Right cardiac atrium (tissue), 5 donors: ENCODE results near the gene TEX38. TPM values are rescaled to one million over a fixed set of nuclear protein-coding genes. Genes with fewer than 3 reads are reported as not detected.

ENCODE experiments used
- ATAC-seq, 2 donors: fragments of 200-7000 bp; cut with Tn5 transposase; one replicate each; pipeline versions ENCODE4 v1.8.0 to v1.9.1; 2020; ENCODE audit warnings: moderate library complexity in 2 of 2, mild to moderate bottlenecking in 1 of 2
- DNase-seq, 3 donors: peaks; one replicate each; pipeline ENCODE4 v3.0.0-alpha.2; 2020
- H3K27ac ChIP-seq: one replicate; pipeline ENCODE4 v1.5.1; 2013; ENCODE audit warnings: mild to moderate bottlenecking, low read length, control low read depth, moderate library complexity
- H3K27me3 ChIP-seq: one replicate; pipeline ENCODE4 v1.6.1; 2013; ENCODE audit not compliant: control insufficient read depth, insufficient read depth
- H3K4me1 ChIP-seq: one replicate; pipeline ENCODE4 v1.6.1; 2013; ENCODE audit warnings: low read length; ENCODE audit not compliant: control insufficient read depth, insufficient read depth
- H3K4me3 ChIP-seq: one replicate; pipeline ENCODE4 v1.5.1; 2013; ENCODE audit warnings: low read length, control low read depth
- H3K9me3 ChIP-seq: one replicate; pipeline ENCODE4 v1.6.1; 2013; ENCODE audit warnings: low read length; ENCODE audit not compliant: control insufficient read depth
- WGBS: extraction: QIAGEN DNeasy Blood & Tissue Kit; methylation state at CpG from one replicate; pipeline ENCODE4 v1.1.7; 2013; 5-methylcytosine and 5-hydroxymethylcytosine counted together
- intact Hi-C, 4 donors: fragments of 100-400 bp; cut with DNase I; formaldehyde crosslinking; loops; one replicate each; pipeline versions ENCODE4 v1.11.0 to v1.14.0; 2022 to 2023
- long read RNA-seq, 4 donors: library from polyadenylated mRNA; unstranded; transcript quantifications; one replicate each; pipeline ENCODE4 v2.0.0, GENCODE V29; 2020 to 2021
- polyA plus RNA-seq: library from polyadenylated mRNA; stranded (reverse); fragments of 200-250 nt; gene quantifications from one replicate; pipeline ENCODE4 v1.2.3, GENCODE V29; 2013
- total RNA-seq, 4 donors: library from RNA; stranded (reverse); fragmentation: NEBNext Ultra II Directional; extraction: Animal tissue kit (Norgen Biotek cat#: 25700); gene quantifications; one replicate each; pipeline ENCODE4 v1.2.1, GENCODE V29; 2021
- donor health status: healthy with polysubstance abuse.
- donor health status: DM: no; HTN: yes; CAD: no.
- donor health status: DM: no; HTN: no; CAD: no.
- donor health status: DM: no; HTN: yes; CAD: no; lungs with severe emphysema.
- donor health status: DM: yes; HTN: yes; CAD: no.

TEX38 gene
- not detected for total RNA-seq
- polyA plus RNA-seq = 0.14 TPM
- long read RNA-seq, donor 1 = 0 reads
- long read RNA-seq, donor 2 = 0 reads
- long read RNA-seq, donor 3 = 0 reads
- long read RNA-seq, donor 4 = 0 reads

DNA sequence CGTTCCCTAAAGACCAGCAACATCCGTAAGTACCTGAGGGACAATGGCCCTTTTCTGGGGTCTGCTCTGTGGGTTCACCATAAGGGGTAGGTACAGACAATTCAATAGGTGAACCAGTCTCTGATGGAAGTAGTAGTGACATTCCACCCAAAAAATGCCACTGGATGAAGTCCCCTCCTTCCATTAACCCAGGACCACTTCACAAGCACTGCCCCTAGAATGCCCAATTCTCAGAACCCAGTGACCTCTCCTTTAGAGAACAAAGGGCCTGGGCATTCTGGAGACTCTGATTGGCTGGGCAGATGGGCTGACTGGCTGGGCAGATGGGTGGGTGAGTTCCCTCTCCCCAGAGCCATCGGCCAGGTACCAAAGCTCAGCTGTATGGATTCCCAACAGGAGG, at the start of gene TEX38:
TEX38 (plus strand) TSS at position 301 of the 400 bp plus-strand sequence; CDS start at position 382, 81 bp downstream.
- Histone ChIP-seq H3K4me3 (no peak within 1 kb of the TSS), H3K27ac (no peak within 1 kb of the TSS), H3K9me3 (no peaks in the 10 kb centered on the region), H3K27me3 (no peaks in the 10 kb centered on the region), H3K4me1 (no peaks in the 10 kb centered on the region)
- intact Hi-C loops = no loop called here
- DNase-seq = no peak
- WGBS = 92% methylated on average over 3 of the region's 3 CpGs
- no peak for ATAC-seq

DNA sequence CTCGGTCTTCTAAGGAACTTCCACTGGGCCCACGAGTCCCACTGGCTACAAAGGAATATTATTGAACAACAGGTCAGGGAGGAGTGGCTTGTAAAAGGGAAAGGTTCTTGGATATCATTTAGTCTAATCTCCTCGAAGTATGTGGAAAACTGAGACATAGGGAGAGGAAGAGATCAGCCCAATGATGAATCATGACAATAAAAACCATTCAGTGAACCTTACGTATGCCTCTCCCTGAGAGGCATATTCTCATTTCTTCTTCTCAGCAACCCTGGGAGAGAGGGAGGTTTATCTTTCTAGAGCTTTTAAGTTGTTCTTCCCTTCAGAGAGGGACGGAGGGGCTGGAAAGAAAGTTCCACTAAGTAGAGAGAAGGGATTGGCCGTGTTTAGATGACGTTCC, 49.7 kb upstream of the TEX38 start:
- DNase-seq (no peak), ATAC-seq (no peak)
- 62% methylated on average over 7 of the region's 7 CpGs for WGBS
- intact Hi-C loops = loop anchor here in 2 of 4 donors (5.0 to 10.0 kb wide), 2 partner anchors 100 to 103 kb away; no protein-coding TSS in a partner anchor
- Histone ChIP-seq H3K27me3 (no peaks in the 10 kb centered on the region), H3K4me3 (no peak overlapping the region), H3K27ac (no peak overlapping the region), H3K4me1 (peaks cover 10% of the 10 kb centered on the region), H3K9me3 (no peaks in the 10 kb centered on the region)

DNA sequence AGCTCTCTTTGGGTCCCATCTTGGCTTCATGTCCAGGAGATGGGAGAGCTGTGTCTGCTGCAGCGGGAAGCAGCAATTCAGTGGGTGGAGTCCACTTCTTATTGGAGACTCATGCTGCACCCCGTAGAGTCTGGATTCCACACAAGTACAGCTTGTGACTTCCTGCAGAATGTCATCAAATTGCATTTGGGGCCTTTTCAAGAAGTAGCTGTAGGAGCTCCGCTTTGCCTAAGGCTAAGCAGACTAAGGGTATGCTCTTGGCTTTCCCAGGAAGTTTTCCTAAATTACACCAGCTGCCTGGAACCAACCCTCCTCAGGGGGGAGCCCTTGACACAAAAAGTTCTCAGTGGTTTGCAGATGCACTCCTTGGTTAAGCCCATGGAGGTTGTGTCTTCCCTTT, 49.3 kb upstream of the TEX38 start:
- no peak overlapping the region for H3K4me3 ChIP-seq
- H3K27ac ChIP-seq = no peak overlapping the region
- no peak for ATAC-seq
- DNase-seq = peak in 1 of 3 donors; percentile 35
- H3K27me3 ChIP-seq = no peaks in the 10 kb centered on the region
- WGBS = 43% methylated on average over 3 of the region's 3 CpGs
- peaks cover 10% of the 10 kb centered on the region for H3K4me1 ChIP-seq
- H3K9me3 ChIP-seq = no peaks in the 10 kb centered on the region
- intact Hi-C loops = loop anchor here in 2 of 4 donors (5.0 to 10.0 kb wide), 2 partner anchors 100 to 102 kb away; no protein-coding TSS in a partner anchor

DNA sequence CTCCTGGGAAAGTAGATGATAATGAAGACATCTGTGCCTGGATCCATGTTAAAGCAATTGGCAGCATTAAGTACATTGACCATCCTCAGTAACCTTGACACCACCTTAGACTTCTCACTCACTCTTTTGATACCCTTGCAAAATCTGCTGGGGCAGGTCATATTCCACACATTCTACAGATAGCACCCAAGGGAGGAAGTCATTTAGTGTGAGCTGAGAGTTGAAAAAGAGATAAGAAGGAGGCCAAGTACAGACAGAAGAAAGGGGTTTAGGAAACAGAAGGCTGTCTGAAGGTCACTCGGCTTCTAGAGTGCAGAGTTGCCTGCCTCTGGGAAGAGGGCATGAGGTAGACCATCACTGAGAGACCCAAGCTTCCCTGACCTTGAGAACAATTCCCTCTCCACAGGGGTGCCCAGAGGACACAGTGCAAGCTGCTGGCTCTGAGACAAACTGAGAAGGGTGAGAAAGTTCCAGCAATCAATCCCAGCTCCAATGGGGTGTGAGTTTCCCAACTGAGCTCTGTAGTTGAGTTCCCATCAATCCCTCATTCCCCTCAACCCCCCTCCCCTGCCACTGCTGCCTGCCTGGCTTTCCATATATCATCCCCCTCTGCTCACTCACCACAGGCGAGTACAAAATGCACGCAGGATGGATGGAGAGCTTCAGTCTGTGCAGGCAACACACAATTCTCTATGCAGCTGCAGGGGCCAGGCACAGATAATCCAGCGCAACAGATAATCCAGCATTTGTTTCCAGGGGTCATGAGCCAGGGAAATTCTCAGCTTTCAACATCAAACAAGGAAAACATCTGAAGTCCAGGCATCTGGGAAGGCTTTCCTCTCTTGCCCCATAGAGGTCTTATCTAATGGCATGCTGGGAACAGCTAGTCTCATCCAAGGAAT, 47.7 kb upstream of the TEX38 start:
- peaks cover 10% of the 10 kb centered on the region for H3K4me1 ChIP-seq

DNA sequence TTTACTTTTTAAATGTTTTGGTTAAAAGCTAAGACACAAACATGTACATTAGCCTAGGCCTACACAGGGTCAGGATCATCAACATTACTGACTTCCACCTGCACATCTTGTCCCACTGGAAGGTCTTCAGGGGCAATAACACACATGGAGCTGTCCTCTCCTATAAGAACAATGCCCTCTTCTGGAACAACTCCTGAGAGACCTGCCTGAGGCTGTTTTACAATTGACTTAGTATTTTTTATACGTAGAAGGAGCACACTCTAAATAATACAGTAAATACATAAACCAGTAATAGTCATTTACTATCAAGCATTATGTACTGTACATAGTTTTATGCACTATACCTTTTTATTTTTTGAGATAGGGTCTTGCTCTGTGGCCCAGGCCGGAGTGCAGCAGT, 40.9 kb upstream of the TEX38 start:
- DNase-seq = no peak
- Histone ChIP-seq H3K9me3 (no peaks in the 10 kb centered on the region), H3K27me3 (no peaks in the 10 kb centered on the region), H3K27ac (no peak overlapping the region), H3K4me1 (no peaks in the 10 kb centered on the region), H3K4me3 (no peak overlapping the region)
- 83% methylated on average over 2 of the region's 2 CpGs for WGBS
- intact Hi-C loops = no loop called here
- no peak for ATAC-seq

More for the DNA sequence above, 47.7 kb upstream of the TEX38 start:
- no peaks in the 10 kb centered on the region for H3K9me3 ChIP-seq
- ATAC-seq (peak; percentile 53 to 61), DNase-seq (no peak)
- intact Hi-C loops = loop anchor here in 2 of 4 donors (5.0 to 10.0 kb wide), 2 partner anchors 98 to 101 kb away; no protein-coding TSS in a partner anchor
- no peaks in the 10 kb centered on the region for H3K27me3 ChIP-seq
- H3K27ac ChIP-seq = peak overlapping the region; percentile 76
- 40% methylated on average over 4 of the region's 4 CpGs for WGBS
- H3K4me3 ChIP-seq = no peak overlapping the region

DNA sequence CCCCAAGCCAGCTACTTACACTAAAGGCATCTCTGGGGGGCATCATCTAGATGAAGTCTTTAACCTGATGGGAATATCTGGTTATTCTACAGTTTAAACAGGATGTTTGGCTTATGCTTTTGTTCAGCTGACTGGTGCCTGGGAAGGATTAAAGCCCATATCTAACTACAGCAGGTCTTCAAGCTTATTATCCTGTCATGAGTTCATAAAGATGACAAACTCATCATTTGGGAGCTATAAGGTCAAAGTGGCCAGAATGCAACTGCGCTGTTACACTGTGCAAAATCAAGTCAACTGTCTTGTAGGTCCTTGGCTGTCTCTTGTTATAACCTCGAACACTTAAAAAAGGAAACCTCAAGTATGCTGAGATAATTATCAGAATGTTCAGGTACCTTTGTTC, 36.4 kb upstream of the TEX38 start:
- ATAC-seq = no peak
- H3K4me1 ChIP-seq = peaks cover 4% of the 10 kb centered on the region
- H3K27ac ChIP-seq = no peak overlapping the region
- H3K9me3 ChIP-seq = no peaks in the 10 kb centered on the region
- H3K4me3 ChIP-seq = no peak overlapping the region
- intact Hi-C loops = no loop called here
- 96% methylated on average over 2 of the region's 2 CpGs for WGBS
- H3K27me3 ChIP-seq = no peaks in the 10 kb centered on the region
- DNase-seq = no peak

DNA sequence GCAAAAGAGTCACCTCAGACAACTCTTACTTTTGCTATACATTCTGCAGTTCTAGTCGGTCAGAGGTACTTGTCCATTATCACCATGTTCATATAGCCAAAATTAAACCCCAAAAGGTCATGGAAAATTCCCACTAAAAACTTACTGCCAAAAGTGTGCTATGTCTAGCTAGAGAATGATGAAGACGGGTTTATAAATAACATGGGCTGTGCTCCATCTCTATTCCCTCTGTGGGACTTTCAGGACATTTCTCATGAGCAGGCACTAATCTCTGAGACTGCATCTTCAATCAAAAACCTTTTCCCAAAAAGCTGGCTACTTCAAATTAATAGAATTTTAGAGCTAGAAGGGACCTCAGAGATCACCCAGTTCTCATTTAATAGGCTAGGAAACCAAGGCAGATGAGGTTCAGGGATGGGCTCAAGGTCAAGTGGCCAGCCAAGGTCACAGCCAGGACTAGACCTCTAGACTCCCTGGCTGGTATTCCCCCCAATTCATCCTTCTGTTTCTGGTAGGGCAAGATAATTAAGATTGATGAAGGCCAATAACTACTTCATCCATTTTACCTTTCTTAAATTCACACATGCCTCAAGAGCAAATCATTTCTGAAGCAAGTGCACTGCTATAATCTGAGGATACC, 34.1 kb upstream of the TEX38 start:
- H3K9me3 ChIP-seq = no peaks in the 10 kb centered on the region
- H3K4me3 ChIP-seq = no peak overlapping the region
- DNase-seq (no peak), ATAC-seq (peak; percentile 67 to 72)
- 18% methylated on average over 2 of the region's 2 CpGs for WGBS
- H3K27ac ChIP-seq = peak overlapping the region; percentile 97
- H3K27me3 ChIP-seq = no peaks in the 10 kb centered on the region
- intact Hi-C loops = no loop called here
- H3K4me1 ChIP-seq = peaks cover 5% of the 10 kb centered on the region

DNA sequence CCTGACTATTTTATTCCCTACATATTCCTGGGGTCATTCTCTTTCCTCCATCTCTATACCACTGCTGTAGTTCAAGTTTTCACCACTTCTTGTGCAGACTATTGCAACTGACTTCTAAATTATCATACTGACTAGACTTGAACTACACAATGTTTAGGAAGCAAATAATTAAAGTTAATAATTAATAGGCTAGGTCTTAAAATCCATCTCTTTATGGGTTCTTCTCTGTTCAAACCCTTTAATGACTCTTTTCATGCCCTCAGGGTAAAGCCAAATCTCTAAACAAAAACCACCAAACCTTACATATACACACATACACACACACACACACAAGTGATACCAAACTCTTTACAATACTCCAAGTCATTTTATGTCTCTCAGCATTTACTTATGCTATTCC, 32.7 kb upstream of the TEX38 start:
- DNase-seq = no peak
- Histone ChIP-seq H3K9me3 (no peaks in the 10 kb centered on the region), H3K4me3 (no peak overlapping the region), H3K27ac (no peak overlapping the region), H3K4me1 (peaks cover 7% of the 10 kb centered on the region), H3K27me3 (no peaks in the 10 kb centered on the region)
- no peak for ATAC-seq
- intact Hi-C loops = no loop called here

DNA sequence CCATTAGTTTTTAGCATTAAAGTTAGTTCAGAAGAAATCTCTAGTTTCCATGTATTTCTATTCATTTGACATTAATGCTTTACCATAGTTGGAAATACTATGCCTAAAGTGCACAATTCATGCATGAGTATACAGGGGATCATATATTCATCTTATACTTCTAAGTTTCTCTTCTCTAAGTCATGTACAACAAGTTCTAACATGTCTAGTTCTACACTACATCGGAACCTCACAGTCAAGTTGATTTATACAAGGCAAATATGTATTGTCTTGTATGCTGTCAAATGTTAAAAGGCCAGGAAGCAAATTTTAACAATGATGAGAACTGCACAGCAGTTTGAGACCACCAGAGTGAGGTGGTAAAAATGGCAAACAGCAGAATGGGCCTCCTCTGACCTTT, 32.1 kb upstream of the TEX38 start:
- Histone ChIP-seq H3K4me1 (peaks cover 7% of the 10 kb centered on the region), H3K4me3 (no peak overlapping the region), H3K27ac (no peak overlapping the region), H3K9me3 (no peaks in the 10 kb centered on the region), H3K27me3 (no peaks in the 10 kb centered on the region)
- WGBS = 95% methylated on average over 1 of the region's 1 CpG
- ATAC-seq = no peak
- DNase-seq = no peak
- intact Hi-C loops = no loop called here

DNA sequence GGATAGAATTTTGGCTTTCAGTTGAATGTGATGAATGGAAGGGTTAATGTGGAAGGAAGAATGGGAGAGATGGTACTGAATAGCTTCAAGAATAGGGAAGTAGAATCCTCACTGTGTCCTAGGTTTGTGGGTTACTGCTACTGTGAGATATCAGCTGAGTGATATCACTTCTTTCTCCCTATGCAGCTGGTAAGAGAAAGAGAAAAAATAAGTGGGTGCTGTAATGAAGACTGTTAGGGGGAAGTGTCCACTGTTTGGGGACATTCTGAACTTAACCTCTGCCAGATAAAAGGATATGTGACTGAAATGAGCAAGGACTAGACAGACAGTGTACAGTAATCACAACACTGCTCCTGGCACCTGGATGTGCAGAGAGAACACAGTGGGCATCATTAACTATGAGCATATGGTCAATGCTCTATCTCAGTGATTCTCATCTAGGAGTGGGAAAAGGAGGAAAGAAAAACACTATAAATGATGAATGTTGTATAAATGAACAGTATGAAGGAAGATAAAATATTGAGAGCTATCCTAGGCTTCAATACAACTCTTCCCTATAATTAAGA, 29.5 kb upstream of the TEX38 start:
- Histone ChIP-seq H3K9me3 (no peaks in the 10 kb centered on the region), H3K4me3 (no peak overlapping the region), H3K4me1 (peaks cover 5% of the 10 kb centered on the region), H3K27me3 (no peaks in the 10 kb centered on the region), H3K27ac (no peak overlapping the region)
- DNase-seq = no peak
- ATAC-seq = no peak
- intact Hi-C loops = no loop called here

DNA sequence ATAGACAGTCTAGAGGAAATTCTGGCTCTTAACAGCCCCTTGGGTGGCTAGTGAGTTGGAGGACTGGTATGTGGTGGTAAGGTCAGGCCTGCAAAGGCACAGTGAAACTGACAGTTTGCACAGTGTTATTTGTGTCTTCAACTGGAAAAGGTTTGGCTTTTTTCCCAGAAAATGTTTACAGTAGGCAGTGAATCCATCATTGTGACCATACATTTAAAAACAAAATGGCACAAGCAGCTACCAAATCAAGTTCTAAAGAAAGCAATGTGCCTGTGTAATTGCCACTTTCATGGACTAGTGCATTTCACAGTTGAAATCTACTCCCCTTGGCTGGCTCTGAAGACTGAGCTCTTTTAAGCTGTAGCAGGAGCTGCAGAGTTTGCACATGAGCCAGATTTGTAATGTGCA, 28.3 kb upstream of the TEX38 start:
- H3K27ac ChIP-seq = peak overlapping the region; percentile 72
- peak; percentile 62 to 63 for ATAC-seq
- DNase-seq = no peak
- no peak overlapping the region for H3K4me3 ChIP-seq
- intact Hi-C loops = no loop called here
- no peaks in the 10 kb centered on the region for H3K9me3 ChIP-seq
- H3K27me3 ChIP-seq = no peaks in the 10 kb centered on the region
- peaks cover 3% of the 10 kb centered on the region for H3K4me1 ChIP-seq
